ENCODE results near the gene MYOZ3. TPM values are rescaled to one million over a fixed set of nuclear protein-coding genes. Genes with fewer than 3 reads are reported as not detected.

MYOZ3 gene
- total and polyA plus RNA-seq, 4 donors: 0.03 to 0.09 (median 0.04) TPM; not detected in 1

DNA sequence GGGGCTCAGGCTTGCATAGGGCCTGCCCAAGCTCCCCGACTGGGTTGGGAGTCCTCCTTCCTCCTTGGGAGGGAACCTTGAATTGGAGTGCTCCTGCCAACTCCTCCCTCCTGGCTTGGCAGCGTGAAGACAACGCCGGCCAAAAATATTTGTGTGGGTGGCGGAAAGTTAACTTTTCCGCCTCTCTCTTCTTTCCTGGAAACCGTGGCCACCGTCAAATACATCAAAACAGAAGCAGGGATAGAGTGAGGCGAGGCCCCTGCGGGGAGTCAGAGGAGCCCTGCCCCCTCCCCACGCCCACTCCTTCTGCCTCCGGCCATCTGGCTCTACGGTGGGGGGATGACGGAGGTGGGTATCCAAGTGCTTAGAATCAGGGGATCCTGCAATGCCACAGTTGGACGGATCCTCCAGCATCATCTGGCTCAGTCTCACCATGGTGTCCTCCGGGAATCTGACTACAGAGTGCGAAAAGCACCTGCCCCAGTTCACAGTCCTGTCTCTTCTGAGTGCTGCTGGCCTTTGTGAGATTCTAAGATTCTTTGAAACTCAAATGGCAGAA is 45.8 kb upstream of the MYOZ3 start (continued):
- TF ChIP-seq, protein P1, sequence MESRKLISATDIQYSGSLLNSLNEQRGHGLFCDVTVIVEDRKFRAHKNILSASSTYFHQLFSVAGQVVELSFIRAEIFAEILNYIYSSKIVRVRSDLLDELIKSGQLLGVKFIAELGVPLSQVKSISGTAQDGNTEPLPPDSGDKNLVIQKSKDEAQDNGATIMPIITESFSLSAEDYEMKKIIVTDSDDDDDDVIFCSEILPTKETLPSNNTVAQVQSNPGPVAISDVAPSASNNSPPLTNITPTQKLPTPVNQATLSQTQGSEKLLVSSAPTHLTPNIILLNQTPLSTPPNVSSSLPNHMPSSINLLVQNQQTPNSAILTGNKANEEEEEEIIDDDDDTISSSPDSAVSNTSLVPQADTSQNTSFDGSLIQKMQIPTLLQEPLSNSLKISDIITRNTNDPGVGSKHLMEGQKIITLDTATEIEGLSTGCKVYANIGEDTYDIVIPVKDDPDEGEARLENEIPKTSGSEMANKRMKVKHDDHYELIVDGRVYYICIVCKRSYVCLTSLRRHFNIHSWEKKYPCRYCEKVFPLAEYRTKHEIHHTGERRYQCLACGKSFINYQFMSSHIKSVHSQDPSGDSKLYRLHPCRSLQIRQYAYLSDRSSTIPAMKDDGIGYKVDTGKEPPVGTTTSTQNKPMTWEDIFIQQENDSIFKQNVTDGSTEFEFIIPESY (IDR thresholded peaks at IDR 0.05): no peak
- TF ChIP-seq RAD21 (IDR thresholded peaks at IDR 0.05): peak; percentile 21 to 25
- no peak for TF ChIP-seq GABPA (IDR thresholded peaks at IDR 0.05 in 1 of 2, conservative IDR thresholded peaks at IDR 0.05 in 1 of 2)
- no peak for TF ChIP-seq YY1 (IDR thresholded peaks at IDR 0.05)
- TF ChIP-seq, protein P2, sequence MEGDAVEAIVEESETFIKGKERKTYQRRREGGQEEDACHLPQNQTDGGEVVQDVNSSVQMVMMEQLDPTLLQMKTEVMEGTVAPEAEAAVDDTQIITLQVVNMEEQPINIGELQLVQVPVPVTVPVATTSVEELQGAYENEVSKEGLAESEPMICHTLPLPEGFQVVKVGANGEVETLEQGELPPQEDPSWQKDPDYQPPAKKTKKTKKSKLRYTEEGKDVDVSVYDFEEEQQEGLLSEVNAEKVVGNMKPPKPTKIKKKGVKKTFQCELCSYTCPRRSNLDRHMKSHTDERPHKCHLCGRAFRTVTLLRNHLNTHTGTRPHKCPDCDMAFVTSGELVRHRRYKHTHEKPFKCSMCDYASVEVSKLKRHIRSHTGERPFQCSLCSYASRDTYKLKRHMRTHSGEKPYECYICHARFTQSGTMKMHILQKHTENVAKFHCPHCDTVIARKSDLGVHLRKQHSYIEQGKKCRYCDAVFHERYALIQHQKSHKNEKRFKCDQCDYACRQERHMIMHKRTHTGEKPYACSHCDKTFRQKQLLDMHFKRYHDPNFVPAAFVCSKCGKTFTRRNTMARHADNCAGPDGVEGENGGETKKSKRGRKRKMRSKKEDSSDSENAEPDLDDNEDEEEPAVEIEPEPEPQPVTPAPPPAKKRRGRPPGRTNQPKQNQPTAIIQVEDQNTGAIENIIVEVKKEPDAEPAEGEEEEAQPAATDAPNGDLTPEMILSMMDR (IDR thresholded peaks at IDR 0.05; ENCODE audit: low read depth, low read length, missing input control): no peak

DNA sequence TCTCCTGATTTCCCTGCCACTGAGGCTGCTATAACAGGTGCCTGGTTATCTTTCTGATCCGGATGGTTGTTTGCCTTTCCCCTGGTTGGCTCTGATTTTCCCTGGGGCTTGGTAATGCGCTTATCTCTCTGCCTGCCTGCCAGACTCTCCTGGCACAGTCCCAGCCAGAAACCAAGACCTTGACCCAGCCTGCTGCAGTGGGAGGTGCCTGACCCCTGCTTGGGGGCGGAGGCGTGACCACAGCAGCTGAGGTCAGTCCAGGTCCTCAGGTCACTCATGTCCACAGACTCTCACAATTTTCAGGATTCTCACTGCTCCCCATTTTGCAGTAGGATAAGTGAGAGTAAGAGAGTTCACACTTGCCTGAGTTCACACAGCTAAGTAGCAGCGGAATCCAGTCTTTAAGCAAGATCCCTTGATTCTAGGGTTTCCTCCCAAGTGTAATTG is 45.0 kb upstream of the MYOZ3 start:
- H3K9me3 ChIP-seq (ENCODE audit: control insufficient read depth in 4 of 4, low read length in 3 of 4): no peaks in the 10 kb centered on the region
- no peaks in the 10 kb centered on the region for H3K36me3 ChIP-seq (ENCODE audit: control insufficient read depth in 4 of 4, insufficient read depth in 3 of 4, low read depth in 1 of 4, low read length in 3 of 4)
- 18% methylated on average over 5 of the region's 5 CpGs for WGBS
- DNase-seq (ENCODE audit: low spot score): peak; percentile 80
- TF ChIP-seq, protein P1 (IDR thresholded peaks at IDR 0.05): peak; percentile 74
- TF ChIP-seq, protein P3, sequence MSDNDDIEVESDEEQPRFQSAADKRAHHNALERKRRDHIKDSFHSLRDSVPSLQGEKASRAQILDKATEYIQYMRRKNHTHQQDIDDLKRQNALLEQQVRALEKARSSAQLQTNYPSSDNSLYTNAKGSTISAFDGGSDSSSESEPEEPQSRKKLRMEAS (IDR thresholded peaks at IDR 0.05): peak; percentile 90
- TF ChIP-seq RAD21 (IDR thresholded peaks at IDR 0.05) (peak; percentile 28 to 60), TAF1 (conservative IDR thresholded peaks at IDR 0.05) (no peak), JUND (IDR thresholded peaks at IDR 0.05) (peak; percentile 65 to 83), ATF3 (IDR thresholded peaks at IDR 0.05) (no peak), EGR1 (IDR thresholded peaks at IDR 0.05; ENCODE audit: low read depth in 2 of 2) (peak; percentile 61 to 92), GABPA (IDR thresholded peaks at IDR 0.05 in 1 of 2, conservative IDR thresholded peaks at IDR 0.05 in 1 of 2) (no peak), RXRA (IDR thresholded peaks at IDR 0.05) (peak; percentile 100), FOXA2 (IDR thresholded peaks at IDR 0.05) (peak; percentile 22), FOXA1 (IDR thresholded peaks at IDR 0.05) (peak; percentile 29), HNF4G (IDR thresholded peaks at IDR 0.05) (peak; percentile 64), YY1 (IDR thresholded peaks at IDR 0.05) (peak; percentile 37), NR2F2 (IDR thresholded peaks at IDR 0.05) (peak; percentile 99), HNF4A (conservative IDR thresholded peaks at IDR 0.05) (peak; percentile 91 to 93), SP1 (IDR thresholded peaks at IDR 0.05) (peak; percentile 98)
- TF ChIP-seq, protein P4, sequence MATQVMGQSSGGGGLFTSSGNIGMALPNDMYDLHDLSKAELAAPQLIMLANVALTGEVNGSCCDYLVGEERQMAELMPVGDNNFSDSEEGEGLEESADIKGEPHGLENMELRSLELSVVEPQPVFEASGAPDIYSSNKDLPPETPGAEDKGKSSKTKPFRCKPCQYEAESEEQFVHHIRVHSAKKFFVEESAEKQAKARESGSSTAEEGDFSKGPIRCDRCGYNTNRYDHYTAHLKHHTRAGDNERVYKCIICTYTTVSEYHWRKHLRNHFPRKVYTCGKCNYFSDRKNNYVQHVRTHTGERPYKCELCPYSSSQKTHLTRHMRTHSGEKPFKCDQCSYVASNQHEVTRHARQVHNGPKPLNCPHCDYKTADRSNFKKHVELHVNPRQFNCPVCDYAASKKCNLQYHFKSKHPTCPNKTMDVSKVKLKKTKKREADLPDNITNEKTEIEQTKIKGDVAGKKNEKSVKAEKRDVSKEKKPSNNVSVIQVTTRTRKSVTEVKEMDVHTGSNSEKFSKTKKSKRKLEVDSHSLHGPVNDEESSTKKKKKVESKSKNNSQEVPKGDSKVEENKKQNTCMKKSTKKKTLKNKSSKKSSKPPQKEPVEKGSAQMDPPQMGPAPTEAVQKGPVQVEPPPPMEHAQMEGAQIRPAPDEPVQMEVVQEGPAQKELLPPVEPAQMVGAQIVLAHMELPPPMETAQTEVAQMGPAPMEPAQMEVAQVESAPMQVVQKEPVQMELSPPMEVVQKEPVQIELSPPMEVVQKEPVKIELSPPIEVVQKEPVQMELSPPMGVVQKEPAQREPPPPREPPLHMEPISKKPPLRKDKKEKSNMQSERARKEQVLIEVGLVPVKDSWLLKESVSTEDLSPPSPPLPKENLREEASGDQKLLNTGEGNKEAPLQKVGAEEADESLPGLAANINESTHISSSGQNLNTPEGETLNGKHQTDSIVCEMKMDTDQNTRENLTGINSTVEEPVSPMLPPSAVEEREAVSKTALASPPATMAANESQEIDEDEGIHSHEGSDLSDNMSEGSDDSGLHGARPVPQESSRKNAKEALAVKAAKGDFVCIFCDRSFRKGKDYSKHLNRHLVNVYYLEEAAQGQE (IDR thresholded peaks at IDR 0.05): peak; percentile 62
- TF ChIP-seq, protein P2 (IDR thresholded peaks at IDR 0.05; ENCODE audit: low read depth, low read length, missing input control): no peak
- H3K4me3 ChIP-seq (ENCODE audit: low read depth in 1 of 3, low read length in 3 of 3): peak overlapping the region in 1 of 3 donors; percentile 3
- H3K27me3 ChIP-seq (ENCODE audit: control insufficient read depth in 4 of 4, insufficient read depth in 4 of 4, low read length in 3 of 4): no peaks in the 10 kb centered on the region
- H3K27ac ChIP-seq (ENCODE audit: low read depth in 1 of 2, low read length in 2 of 2): peak overlapping the region; percentile 80 to 87
- peak overlapping the region in 1 of 2 donors; percentile 25 for H3K9ac ChIP-seq (ENCODE audit: low read depth in 1 of 2, low read length in 2 of 2)
- peaks cover 28 to 76% (median 70%) of the 10 kb centered on the region in 4 donors for H3K4me1 ChIP-seq (ENCODE audit: control insufficient read depth in 4 of 4, insufficient read depth in 4 of 4, low read length in 3 of 4)

Measured in liver (tissue), 9 donors.